HEK293 (cell line): ENCODE data around the gene BEND7.
"Not testable (repeated sequence)": the region's sequence is repeated elsewhere in the genome, so short reads cannot be mapped to it uniquely, and the experiment has no call there.

Experiments used
- CTCF ChIA-PET: fragments of 350-600 bp; formaldehyde crosslinking; extraction: SDS; loops from one replicate; lab custom pipeline; 2021; ENCODE audit warnings: antibody characterized with exemption; lab: Yijun Ruan, JAX
- POLR2A ChIA-PET: fragments of 300-600 bp; formaldehyde crosslinking; extraction: SDS; loops from one replicate; lab custom pipeline; 2020; ENCODE audit warnings: antibody characterized with exemption, inconsistent platforms; lab: Yijun Ruan, JAX
- H3K27ac ChIP-seq: fragments of 200-500 bp; sonication (Bioruptor generic); 2 replicates; pipeline ENCODE4 v1.5.1; 2014; ENCODE audit warnings: low read depth, low read length, control low read depth, inconsistent platforms; ENCODE audit errors: extremely low read depth
- H3K36me3 ChIP-seq, 2 experiments: fragments of 200-500 bp in 1 of 2; sonication (Bioruptor generic) in 1 of 2; 1 replicate in 1 of 2; 2 replicates in 1 of 2; pipeline ENCODE4 v1.5.1; 2014 to 2017; ENCODE audit warnings: inconsistent platforms in 2 of 2, low read length in 2 of 2; ENCODE audit not compliant: control insufficient read depth in 2 of 2, insufficient read depth in 1 of 2
- H3K4me1 ChIP-seq: fragments of 200-500 bp; sonication (Bioruptor generic); 2 replicates; pipeline ENCODE4 v1.5.1; 2014; ENCODE audit warnings: mild to moderate bottlenecking, low read length, inconsistent platforms; ENCODE audit not compliant: control insufficient read depth, insufficient read depth
- H3K4me3 ChIP-seq: 2 replicates; pipeline ENCODE4 v1.5.1; 2011; ENCODE audit warnings: low read depth, mild to moderate bottlenecking, control low read depth, low read length, moderate library complexity
- H3K9me3 ChIP-seq: fragments of 200-500 bp; sonication (Bioruptor generic); 2 replicates; pipeline ENCODE4 v1.5.1; 2014; ENCODE audit warnings: low read depth, low read length, inconsistent platforms; ENCODE audit not compliant: control insufficient read depth, insufficient read depth
- CTCF ChIP-seq: fragments of 450-650 bp; formaldehyde crosslinking; IDR thresholded peaks from 2 replicates; pipeline ENCODE4 v1.5.1; 2016; ENCODE audit warnings: missing biosample characterization, missing genetic modification characterization
- KLF8 ChIP-seq: fragments of 450-650 bp; formaldehyde crosslinking; IDR thresholded peaks from 2 replicates; pipeline ENCODE4 v1.5.1; 2016; ENCODE audit warnings: missing biosample characterization, missing genetic modification characterization
- MZF1 ChIP-seq: fragments of 450-650 bp; formaldehyde crosslinking; IDR thresholded peaks from 2 replicates; pipeline ENCODE4 v1.5.1; 2017; ENCODE audit warnings: missing biosample characterization, missing genetic modification characterization, borderline replicate concordance
- PATZ1 ChIP-seq: fragments of 450-650 bp; formaldehyde crosslinking; IDR thresholded peaks from 2 replicates; pipeline ENCODE4 v1.5.1; 2016; ENCODE audit warnings: missing biosample characterization, missing genetic modification characterization
- SP2 ChIP-seq: fragments of 450-650 bp; formaldehyde crosslinking; IDR thresholded peaks from 2 replicates; pipeline ENCODE4 v1.5.1; 2016; ENCODE audit warnings: missing biosample characterization, missing genetic modification characterization
- YY2 ChIP-seq: fragments of 450-650 bp; formaldehyde crosslinking; IDR thresholded peaks from 2 replicates; pipeline ENCODE4 v1.5.1; 2016; ENCODE audit warnings: missing biosample characterization, missing genetic modification characterization
- ZEB2 ChIP-seq: fragments of 450-650 bp; formaldehyde crosslinking; IDR thresholded peaks from 2 replicates; pipeline ENCODE4 v1.5.1; 2016; ENCODE audit warnings: missing biosample characterization, missing genetic modification characterization
- ZIC2 ChIP-seq: fragments of 450-650 bp; formaldehyde crosslinking; IDR thresholded peaks from 2 replicates; pipeline ENCODE4 v1.5.1; 2016; ENCODE audit warnings: missing biosample characterization, missing genetic modification characterization
- ZNF174 ChIP-seq: fragments of 450-650 bp; formaldehyde crosslinking; IDR thresholded peaks from 2 replicates; pipeline ENCODE4 v1.5.0; 2017; ENCODE audit warnings: missing biosample characterization, mild to moderate bottlenecking, missing genetic modification characterization
- ZNF544 ChIP-seq: fragments of 450-650 bp; formaldehyde crosslinking; IDR thresholded peaks from 2 replicates; pipeline ENCODE4 v1.5.0; 2017; ENCODE audit warnings: missing biosample characterization, missing genetic modification characterization
- ZNF624 ChIP-seq: fragments of 450-650 bp; formaldehyde crosslinking; IDR thresholded peaks from 2 replicates; pipeline ENCODE4 v1.5.1; 2017; ENCODE audit warnings: missing biosample characterization, missing genetic modification characterization
- ZNF626 ChIP-seq: fragments of 450-650 bp; sonication (Bioruptor Pico); formaldehyde crosslinking; IDR thresholded peaks from 2 replicates; pipeline ENCODE4 v1.5.1; 2018; ENCODE audit warnings: missing biosample characterization, missing genetic modification characterization, inconsistent platforms
- ZNF830 ChIP-seq: fragments of 450-650 bp; IDR thresholded peaks from 2 replicates; pipeline ENCODE4 v1.5.0; 2018; ENCODE audit warnings: missing biosample characterization, missing genetic modification characterization, low read depth, mild to moderate bottlenecking, moderate library complexity
- ZSCAN5A ChIP-seq: fragments of 450-650 bp; formaldehyde crosslinking; IDR thresholded peaks from 2 replicates; pipeline ENCODE4 v1.5.1; 2016; ENCODE audit warnings: missing biosample characterization, missing genetic modification characterization

BEND7 gene

GRCh38 chr10:13404791-13405190 is 124.0 kb downstream of the BEND7 start:
- Histone ChIP-seq H3K9me3 (no peaks in the 10 kb centered on the region), H3K4me1 (no peaks in the 10 kb centered on the region), H3K4me3 (no peak overlapping the region)
- no peak for TF ChIP-seq KLF8 (tag by site-specific recombination)
- TF ChIP-seq ZNF174 (tag by site-specific recombination): no peak
- TF ChIP-seq ZEB2 (tag by site-specific recombination): no peak
- no peak for TF ChIP-seq MZF1 (tag by site-specific recombination)
- TF ChIP-seq, all 188 proteins: peak for 0
- Histone ChIP-seq H3K27ac (no peak overlapping the region), H3K36me3 (no peaks in the 10 kb centered on the region)
- ChIA-PET POLR2A (no interaction called here), CTCF (interaction anchor here (1.2 to 1.9 kb wide), 2 partner anchors 10 to 32 kb away, joined by 4 to 7 read pairs; no protein-coding TSS in a partner anchor)

- TF ChIP-seq SP2 (tag by site-specific recombination) (no peak), ZIC2 (tag by site-specific recombination) (no peak), ZNF544 (tag by site-specific recombination) (no peak), CTCF (tag by site-specific recombination) (no peak), PATZ1 (tag by site-specific recombination) (no peak)
- POLR2A ChIA-PET: interaction anchor here (0.6 kb wide), 1 partner anchor 20 kb away, joined by 6 read pairs; no protein-coding TSS in a partner anchor
- no peak overlapping the region for H3K4me3 ChIP-seq
- H3K9me3 ChIP-seq: no peaks in the 10 kb centered on the region
- H3K27ac ChIP-seq: no peak overlapping the region
- H3K36me3 ChIP-seq: no peaks in the 10 kb centered on the region
- H3K4me1 ChIP-seq: no peaks in the 10 kb centered on the region
- CTCF ChIA-PET: interaction anchor here (0.6 to 1.9 kb wide), 3 partner anchors 10 to 71 kb away, joined by 3 to 7 read pairs (median 4); no protein-coding TSS in a partner anchor
Measured at GRCh38 chr10:13404305-13404759, 124.5 kb downstream of the BEND7 start.

- H3K27ac ChIP-seq, H3K4me3 ChIP-seq, CTCF ChIA-PET, POLR2A ChIA-PET, H3K4me1 ChIP-seq, H3K9me3 ChIP-seq, H3K36me3 ChIP-seq: not testable (repeated sequence)
Measured at GRCh38 chr10:13403426-13403825, 125.4 kb downstream of the BEND7 start.

GRCh38 chr10:13402021-13402420 is 126.8 kb downstream of the BEND7 start:
- Histone ChIP-seq H3K4me3 (no peak overlapping the region), H3K36me3 (no peaks in the 10 kb centered on the region), H3K4me1 (no peaks in the 10 kb centered on the region), H3K9me3 (no peaks in the 10 kb centered on the region), H3K27ac (no peak overlapping the region)
- TF ChIP-seq ZNF626 (tag by site-specific recombination) (no peak), ZNF624 (tag by site-specific recombination) (no peak), YY2 (tag by site-specific recombination) (no peak), ZNF830 (tag by site-specific recombination) (no peak), ZSCAN5A (tag by site-specific recombination) (no peak)
- ChIA-PET CTCF (interaction anchor here (0.8 to 2.0 kb wide), 2 partner anchors 13 to 30 kb away, joined by 3 to 9 read pairs; no protein-coding TSS in a partner anchor), POLR2A (interaction anchor here (0.6 kb wide), 2 partner anchors 18 to 179 kb away, joined by 4 to 7 read pairs; no protein-coding TSS in a partner anchor)
